HepG2 (cell line): ENCODE data around the gene TMEM135. TPM values are rescaled to one million over a fixed set of nuclear protein-coding genes. Genes with fewer than 3 reads are reported as not detected.

Source experiments
- ATAC-seq: fragments of 200-7000 bp; cut with Tn5 transposase; 3 replicates; pipeline ENCODE4 v1.9.1; 2020; ENCODE audit warnings: mild to moderate bottlenecking, moderate library complexity
- BruUV-seq: library from RNA; stranded (reverse); fragments of 400-500 nt; replicated peaks from 2 replicates; lab custom pipeline; 2021; lab: Mats Ljungman, UMichigan
- CTCF ChIA-PET: fragments of 300-600 bp; formaldehyde crosslinking; extraction: SDS; loops from one replicate; lab custom pipeline; 2021; ENCODE audit warnings: low total read pairs, inconsistent platforms, low intra/inter-chr PET ratio; lab: Yijun Ruan, JAX
- POLR2A ChIA-PET: fragments of 350-600 bp; sonication (Branson Sonifier 250); formaldehyde crosslinking; loops from one replicate; lab custom pipeline; 2020; ENCODE audit warnings: antibody characterized with exemption, inconsistent platforms; lab: Yijun Ruan, JAX
- DNase-seq: peaks from one replicate; pipeline ENCODE4 v3.0.0-alpha.2; 2015; ENCODE audit warnings: low spot score
- FAIRE-seq: peaks from 3 replicates; lab custom pipeline; 2011; peaks lifted over from hg19 to GRCh38; lab: Jason Lieb, UNC
- H2AFZ ChIP-seq: one replicate; pipeline ENCODE4 v1.6.1; 2011; ENCODE audit warnings: low read length, inconsistent platforms
- H3K27ac ChIP-seq: fragments of 300-600 bp; 3 replicates; pipeline ENCODE4 v1.8.0; 2011; ENCODE audit warnings: mixed run types, mild to moderate bottlenecking, mixed read lengths, low read length, inconsistent platforms; ENCODE audit not compliant: insufficient read depth; ENCODE audit errors: extremely low read length
- H3K27me3 ChIP-seq, 2 experiments: fragments of 200-600 bp in 1 of 2; 2 replicates in 1 of 2; 3 replicates in 1 of 2; pipeline versions ENCODE4 v1.6.0 to v1.8.0; 2011; ENCODE audit warnings: low read length in 2 of 2, mild to moderate bottlenecking in 2 of 2, moderate library complexity in 2 of 2, inconsistent platforms in 1 of 2; ENCODE audit not compliant: insufficient read depth in 2 of 2, control insufficient read depth in 1 of 2
- H3K36me3 ChIP-seq, 2 experiments: fragments of 200-600 bp in 1 of 2; replicated peaks in 1 of 2; 2 replicates in 1 of 2; 3 replicates in 1 of 2; pipeline versions ENCODE4 v1.5.1 to v1.8.0; 2011; ENCODE audit warnings: low read length in 2 of 2, inconsistent platforms in 1 of 2; ENCODE audit not compliant: insufficient read depth in 2 of 2, control insufficient read depth in 1 of 2
- H3K4me1 ChIP-seq: 2 replicates; pipeline ENCODE4 v1.5.1; 2012; ENCODE audit warnings: low read length, inconsistent platforms; ENCODE audit not compliant: insufficient read depth
- H3K4me2 ChIP-seq: 2 replicates; pipeline ENCODE4 v1.6.0; 2011; ENCODE audit warnings: low read depth, low read length, inconsistent platforms
- H3K4me3 ChIP-seq, 3 experiments: fragments of 200-600 bp in 1 of 3; sonication (generic), shearing (Covaris generic) in 1 of 3; replicated peaks in 1 of 3; 2 replicates each; pipeline ENCODE4 v1.5.1; 2011 to 2016; ENCODE audit warnings: low read length in 3 of 3, inconsistent platforms in 2 of 3, low read depth in 2 of 3, mild to moderate bottlenecking in 2 of 3, control low read depth in 1 of 3, mixed read lengths in 1 of 3; ENCODE audit not compliant: insufficient read depth in 1 of 3
- H3K79me2 ChIP-seq: one replicate; pipeline ENCODE4 v1.6.1; 2011; ENCODE audit warnings: low read length, inconsistent platforms; ENCODE audit not compliant: insufficient read depth
- H3K9ac ChIP-seq: 2 replicates; pipeline ENCODE4 v1.6.0; 2011; ENCODE audit warnings: mild to moderate bottlenecking, low read depth, low read length, inconsistent platforms; ENCODE audit not compliant: insufficient read depth
- H3K9me3 ChIP-seq: 2 replicates; pipeline ENCODE4 v1.5.1; 2012; ENCODE audit warnings: mild to moderate bottlenecking, low read length
- H4K20me1 ChIP-seq: 2 replicates; pipeline ENCODE4 v1.6.0; 2011; ENCODE audit warnings: inconsistent platforms, mild to moderate bottlenecking, low read length, moderate library complexity; ENCODE audit not compliant: insufficient read depth
- ESRRA ChIP-seq: sonication (generic); formaldehyde crosslinking; IDR thresholded peaks from 2 replicates; pipeline ENCODE4 v1.5.1; 2020; ENCODE audit warnings: mild to moderate bottlenecking, low read depth, missing genetic modification reagents
- HOXD1 ChIP-seq: sonication (generic); formaldehyde crosslinking; IDR thresholded peaks from 2 replicates; pipeline ENCODE4 v1.5.0; 2020; ENCODE audit warnings: missing genetic modification reagents
- NR2F1 ChIP-seq, 2 experiments: fragments of 450-650 bp in 1 of 2; formaldehyde crosslinking in 1 of 2; IDR thresholded peaks; 2 replicates each; pipeline versions ENCODE4 v1.5.0 to v1.6.1; 2016 to 2020; ENCODE audit warnings: mild to moderate bottlenecking in 1 of 2, missing compliant biosample characterization in 1 of 2, missing genetic modification reagents in 1 of 2, moderate library complexity in 1 of 2
- PTBP1 ChIP-seq: fragments of 200-400 bp; formaldehyde crosslinking; IDR thresholded peaks from 2 replicates; pipeline ENCODE4 v1.6.1; 2018; ENCODE audit warnings: low read length, low read depth; ENCODE audit not compliant: poor library complexity, severe bottlenecking
- XRCC5 ChIP-seq: fragments of 200-400 bp; formaldehyde crosslinking; optimal IDR thresholded peaks from 2 replicates; pipeline ENCODE3; 2017; ENCODE audit warnings: mild to moderate bottlenecking, low read length
- ZKSCAN8 ChIP-seq: IDR thresholded peaks from 2 replicates; pipeline ENCODE4 v1.6.1; 2016; ENCODE audit warnings: borderline replicate concordance, missing genetic modification reagents, missing compliant biosample characterization
- ZNF383 ChIP-seq: sonication (generic); formaldehyde crosslinking; IDR thresholded peaks from 2 replicates; pipeline ENCODE4 v1.4.0; 2020; ENCODE audit warnings: missing genetic modification reagents, mild to moderate bottlenecking, borderline replicate concordance
- ZNF451 ChIP-seq: sonication (generic); formaldehyde crosslinking; IDR thresholded peaks from 2 replicates; pipeline ENCODE4 v1.5.0; 2020; ENCODE audit warnings: mild to moderate bottlenecking, missing genetic modification reagents
- ZNF550 ChIP-seq: sonication (generic); formaldehyde crosslinking; IDR thresholded peaks from 2 replicates; pipeline ENCODE4 v1.4.0; 2020; ENCODE audit warnings: mild to moderate bottlenecking, missing genetic modification reagents, borderline replicate concordance
- ZNF780A ChIP-seq: sonication (generic); formaldehyde crosslinking; IDR thresholded peaks from 2 replicates; pipeline ENCODE4 v1.8.0; 2022; ENCODE audit warnings: mild to moderate bottlenecking, missing genetic modification reagents, moderate library complexity
- ZNF816 ChIP-seq: sonication (generic); formaldehyde crosslinking; IDR thresholded peaks from 2 replicates; pipeline ENCODE4 v1.8.0; 2022; ENCODE audit warnings: missing genetic modification reagents, mild to moderate bottlenecking, borderline replicate concordance
- WGBS: methylation state at CpG from one replicate; pipeline ENCODE4 v1.1.6; 2017; ENCODE audit warnings: low lambda C conversion rate; 5-methylcytosine and 5-hydroxymethylcytosine counted together
- in situ Hi-C: cut with HindIII; loops from 2 replicates; pipeline ENCODE4 v1.10.0; 2017; ENCODE audit warnings: low pct_unique_long_range_greater_than_20kb; ENCODE audit not compliant: extremely low pct_ligation_motif_present
- intact Hi-C: fragments of 100-400 bp; cut with micrococcal nuclease; formaldehyde crosslinking; loops from one replicate; pipeline ENCODE4 v1.10.0; 2022; ENCODE audit not compliant: unreplicated experiment
- polyA plus RNA-seq, 8 experiments: library from polyadenylated mRNA; depleted of rRNA in 3 of 8; stranded (reverse) in 7 of 8; unstranded in 1 of 8; fragments of >200 nt; fragmentation: Illumina TruSeq in 4 of 8; extraction: Trizol in 4 of 8; gene quantifications; 2 replicates each; pipeline versions ENCODE4 v1.2.1 to v1.2.3, GENCODE V29; 2011 to 2016; ENCODE audit warnings: low read depth in 4 of 8, missing spikeins in 1 of 8, mixed read lengths in 1 of 8; ENCODE audit not compliant: insufficient read depth in 1 of 8
- total RNA-seq, 5 experiments: library from RNA; depleted of rRNA; stranded (reverse); fragments of >200 nt; fragmentation: Illumina TruSeq; extraction: Trizol; gene quantifications; 2 replicates each; pipeline ENCODE4 v1.2.3, GENCODE V29; 2016; ENCODE audit warnings: low read depth in 1 of 5
- TF ChIP-seq, protein P1 (sequence below): sonication (generic); formaldehyde crosslinking; IDR thresholded peaks from 2 replicates; pipeline ENCODE4 v1.4.0; 2020; ENCODE audit warnings: missing genetic modification reagents
- TF ChIP-seq, protein P2 (sequence below): sonication (generic); formaldehyde crosslinking; IDR thresholded peaks from 2 replicates; pipeline ENCODE4 v1.4.0; 2020; ENCODE audit warnings: missing genetic modification reagents, borderline replicate concordance
- TF ChIP-seq, protein P3 (sequence below): sonication (generic); formaldehyde crosslinking; IDR thresholded peaks from 2 replicates; pipeline ENCODE4 v1.5.0; 2020; ENCODE audit warnings: mild to moderate bottlenecking, missing genetic modification reagents, borderline replicate concordance

TMEM135 gene
- total and polyA plus RNA-seq, 2 of the 13 experiments (the other 11 are each of a cell fraction or from before 2014, with no cell fraction given): 36.6 to 88.9 TPM

DNA sequence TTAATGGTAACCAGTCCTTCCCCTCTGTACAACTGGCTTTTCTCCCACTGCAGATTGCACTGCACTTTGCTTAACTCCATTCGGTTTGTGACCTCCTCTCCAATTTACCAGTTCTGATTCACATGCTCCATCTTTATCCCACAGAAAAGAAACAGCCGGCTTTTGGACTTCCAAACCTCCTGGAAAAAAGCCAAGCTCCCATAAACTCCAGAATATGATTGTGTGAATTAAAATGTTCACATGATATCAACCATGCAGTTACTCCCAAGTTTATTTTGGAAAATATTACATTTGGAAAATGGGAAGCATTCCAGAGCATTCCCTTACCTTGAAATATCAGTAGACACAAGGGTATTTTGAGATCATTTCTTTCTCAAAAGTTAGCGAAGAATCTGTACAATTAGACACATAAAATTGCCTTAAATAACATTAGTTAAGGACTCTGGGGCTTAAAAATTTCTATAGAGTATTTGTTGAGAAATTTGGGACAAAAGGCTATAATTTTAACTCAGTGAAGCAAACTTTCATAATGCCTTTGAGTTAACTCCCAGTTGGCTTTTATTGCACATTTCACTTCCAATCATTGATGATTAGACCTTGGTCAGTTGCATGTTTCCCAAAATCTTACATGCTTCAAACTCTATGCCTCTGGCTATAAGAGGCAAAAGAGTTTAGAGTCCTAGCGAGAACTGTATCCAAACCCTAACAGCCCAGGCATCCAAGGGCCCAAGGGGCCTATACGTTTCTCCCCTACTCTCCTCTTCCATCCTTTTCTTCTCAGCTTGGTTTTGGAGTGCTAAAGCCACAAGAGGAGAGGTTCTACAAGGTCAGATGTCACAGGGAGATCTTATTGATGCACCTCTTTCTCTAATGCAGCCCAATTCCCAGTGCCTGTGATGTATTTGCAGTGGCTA, 23.6 kb upstream of the TMEM135 start:
- BruUV-seq: no TSS peak
- Histone ChIP-seq H3K9me3 (no peaks in the 10 kb centered on the region), H3K9ac (no peak overlapping the region), H3K36me3 (no peaks in the 10 kb centered on the region), H2AFZ (no peak overlapping the region), H3K4me2 (no peak overlapping the region), H4K20me1 (no peaks in the 10 kb centered on the region), H3K4me1 (peaks cover 65% of the 10 kb centered on the region), H3K4me3 (no peak overlapping the region), H3K79me2 (no peaks in the 10 kb centered on the region), H3K27ac (no peak overlapping the region), H3K27me3 (no peaks in the 10 kb centered on the region)
- ATAC-seq (no peak), FAIRE-seq (no peak), DNase-seq (no peak)
- ChIA-PET CTCF (no interaction called here), POLR2A (no interaction called here)
- in situ Hi-C loops: no loop called here
- 94% methylated on average over 5 of the region's 5 CpGs for WGBS
- intact Hi-C loops: no loop called here
- TF ChIP-seq ZNF816 (CRISPR knock-in tag) (no peak), PTBP1 (no peak), XRCC5 (no peak), ZNF550 (CRISPR knock-in tag) (no peak), HOXD1 (no peak), ZKSCAN8 (CRISPR knock-in tag) (no peak), ZNF383 (CRISPR knock-in tag) (no peak), ZNF780A (CRISPR knock-in tag) (no peak), ESRRA (CRISPR knock-in tag) (no peak), ZNF451 (CRISPR knock-in tag) (no peak), NR2F1 (CRISPR knock-in tag; IDR thresholded peaks at IDR 0.05) (no peak)
- TF ChIP-seq, protein P1, sequence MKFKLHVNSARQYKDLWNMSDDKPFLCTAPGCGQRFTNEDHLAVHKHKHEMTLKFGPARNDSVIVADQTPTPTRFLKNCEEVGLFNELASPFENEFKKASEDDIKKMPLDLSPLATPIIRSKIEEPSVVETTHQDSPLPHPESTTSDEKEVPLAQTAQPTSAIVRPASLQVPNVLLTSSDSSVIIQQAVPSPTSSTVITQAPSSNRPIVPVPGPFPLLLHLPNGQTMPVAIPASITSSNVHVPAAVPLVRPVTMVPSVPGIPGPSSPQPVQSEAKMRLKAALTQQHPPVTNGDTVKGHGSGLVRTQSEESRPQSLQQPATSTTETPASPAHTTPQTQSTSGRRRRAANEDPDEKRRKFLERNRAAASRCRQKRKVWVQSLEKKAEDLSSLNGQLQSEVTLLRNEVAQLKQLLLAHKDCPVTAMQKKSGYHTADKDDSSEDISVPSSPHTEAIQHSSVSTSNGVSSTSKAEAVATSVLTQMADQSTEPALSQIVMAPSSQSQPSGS (CRISPR knock-in tag): no peak
- TF ChIP-seq, protein P2, sequence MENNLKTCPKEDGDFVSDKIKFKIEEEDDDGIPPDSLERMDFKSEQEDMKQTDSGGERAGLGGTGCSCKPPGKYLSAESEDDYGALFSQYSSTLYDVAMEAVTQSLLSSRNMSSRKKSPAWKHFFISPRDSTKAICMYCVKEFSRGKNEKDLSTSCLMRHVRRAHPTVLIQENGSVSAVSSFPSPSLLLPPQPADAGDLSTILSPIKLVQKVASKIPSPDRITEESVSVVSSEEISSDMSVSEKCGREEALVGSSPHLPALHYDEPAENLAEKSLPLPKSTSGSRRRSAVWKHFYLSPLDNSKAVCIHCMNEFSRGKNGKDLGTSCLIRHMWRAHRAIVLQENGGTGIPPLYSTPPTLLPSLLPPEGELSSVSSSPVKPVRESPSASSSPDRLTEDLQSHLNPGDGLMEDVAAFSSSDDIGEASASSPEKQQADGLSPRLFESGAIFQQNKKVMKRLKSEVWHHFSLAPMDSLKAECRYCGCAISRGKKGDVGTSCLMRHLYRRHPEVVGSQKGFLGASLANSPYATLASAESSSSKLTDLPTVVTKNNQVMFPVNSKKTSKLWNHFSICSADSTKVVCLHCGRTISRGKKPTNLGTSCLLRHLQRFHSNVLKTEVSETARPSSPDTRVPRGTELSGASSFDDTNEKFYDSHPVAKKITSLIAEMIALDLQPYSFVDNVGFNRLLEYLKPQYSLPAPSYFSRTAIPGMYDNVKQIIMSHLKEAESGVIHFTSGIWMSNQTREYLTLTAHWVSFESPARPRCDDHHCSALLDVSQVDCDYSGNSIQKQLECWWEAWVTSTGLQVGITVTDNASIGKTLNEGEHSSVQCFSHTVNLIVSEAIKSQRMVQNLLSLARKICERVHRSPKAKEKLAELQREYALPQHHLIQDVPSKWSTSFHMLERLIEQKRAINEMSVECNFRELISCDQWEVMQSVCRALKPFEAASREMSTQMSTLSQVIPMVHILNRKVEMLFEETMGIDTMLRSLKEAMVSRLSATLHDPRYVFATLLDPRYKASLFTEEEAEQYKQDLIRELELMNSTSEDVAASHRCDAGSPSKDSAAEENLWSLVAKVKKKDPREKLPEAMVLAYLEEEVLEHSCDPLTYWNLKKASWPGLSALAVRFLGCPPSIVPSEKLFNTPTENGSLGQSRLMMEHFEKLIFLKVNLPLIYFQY: no peak
- TF ChIP-seq, protein P3, sequence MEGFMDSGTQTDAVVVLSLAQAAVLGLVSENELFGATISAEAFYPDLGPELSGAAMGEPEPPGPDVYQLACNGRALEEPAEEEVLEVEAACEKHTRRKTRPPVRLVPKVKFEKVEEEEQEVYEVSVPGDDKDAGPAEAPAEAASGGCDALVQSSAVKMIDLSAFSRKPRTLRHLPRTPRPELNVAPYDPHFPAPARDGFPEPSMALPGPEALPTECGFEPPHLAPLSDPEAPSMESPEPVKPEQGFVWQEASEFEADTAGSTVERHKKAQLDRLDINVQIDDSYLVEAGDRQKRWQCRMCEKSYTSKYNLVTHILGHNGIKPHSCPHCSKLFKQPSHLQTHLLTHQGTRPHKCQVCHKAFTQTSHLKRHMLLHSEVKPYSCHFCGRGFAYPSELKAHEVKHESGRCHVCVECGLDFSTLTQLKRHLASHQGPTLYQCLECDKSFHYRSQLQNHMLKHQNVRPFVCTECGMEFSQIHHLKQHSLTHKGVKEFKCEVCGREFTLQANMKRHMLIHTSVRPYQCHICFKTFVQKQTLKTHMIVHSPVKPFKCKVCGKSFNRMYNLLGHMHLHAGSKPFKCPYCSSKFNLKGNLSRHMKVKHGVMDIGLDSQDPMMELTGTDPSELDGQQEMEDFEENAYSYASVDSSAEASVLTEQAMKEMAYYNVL (CRISPR knock-in tag): no peak
